ENCODE results near the gene PCNT. TPM values are rescaled to one million over a fixed set of nuclear protein-coding genes. Genes with fewer than 3 reads are reported as not detected.

The PCNT gene
- total and polyA plus RNA-seq, 10 of the 15 experiments (the other 5 are each of a cell fraction or from before 2014, with no cell fraction given): 2.9 to 39.6 (median 20.5) TPM

- H3K27ac ChIP-seq (ENCODE audit: control insufficient read depth, insufficient read depth): no peak overlapping the region
- H2AFZ ChIP-seq (ENCODE audit: control insufficient read depth, low read depth, low read length): no peak overlapping the region
- ChIA-PET CTCF (no interaction called here), RAD21 (ENCODE audit: unreplicated experiment) (no interaction called here), POLR2A (no interaction called here), SMC1A (ENCODE audit: uncharacterized antibody, unreplicated experiment) (no interaction called here)
- FAIRE-seq (no peak), DNase-seq (ENCODE audit: low read depth, low spot score) (no peak), ATAC-seq (no peak)
- in situ Hi-C loops (cut with MboI): no loop called here
- no peaks in the 10 kb centered on the region for H4K20me1 ChIP-seq (ENCODE audit: control insufficient read depth, insufficient read depth)
- no peaks in the 10 kb centered on the region for H3K27me3 ChIP-seq (replicated peaks in 1 of 2; ENCODE audit: control insufficient read depth in 2 of 2, insufficient read depth in 2 of 2, low read length in 1 of 2)
- no peaks in the 10 kb centered on the region for H3K9me3 ChIP-seq (replicated peaks; ENCODE audit: control insufficient read depth, insufficient read depth, low read length)
- H3K9ac ChIP-seq (ENCODE audit: control insufficient read depth, insufficient read depth, low read length): no peak overlapping the region
- peaks cover 16 to 25% of the 10 kb centered on the region in 2 experiments for H3K36me3 ChIP-seq (ENCODE audit: control insufficient read depth in 2 of 2, insufficient read depth in 2 of 2, low read length in 1 of 2)
- no peak overlapping the region for H3K4me2 ChIP-seq (ENCODE audit: control insufficient read depth, insufficient read depth)
- no TSS peak for BruUV-seq (replicated peaks)
- H3K4me1 ChIP-seq (ENCODE audit: control insufficient read depth, insufficient read depth, low read length): peaks cover 13% of the 10 kb centered on the region
- no peaks in the 10 kb centered on the region for H3K79me2 ChIP-seq (ENCODE audit: control insufficient read depth, insufficient read depth, low read length)
- WGBS (ENCODE audit: insufficient coverage, insufficient replicate concordance, low lambda C conversion rate, missing lambda C conversion rate): 98% methylated on average over 16 of the region's 16 CpGs
- no peak overlapping the region for H3K4me3 ChIP-seq
- intact Hi-C loops (cut with micrococcal nuclease; ENCODE audit: unreplicated experiment): no loop called here
- no peak for TF ChIP-seq PML (IDR thresholded peaks at IDR 0.05; ENCODE audit: low read length)
- no peak for TF ChIP-seq MXI1 (IDR thresholded peaks at IDR 0.05; ENCODE audit: low read depth, low read length)
- TF ChIP-seq STAT3 (IDR thresholded peaks at IDR 0.05; ENCODE audit: low read depth, low read length): no peak
- no peak for TF ChIP-seq DPF2 (IDR thresholded peaks at IDR 0.05)
- no peak for TF ChIP-seq JUNB (IDR thresholded peaks at IDR 0.05)
- TF ChIP-seq POLR2A (IDR thresholded peaks at IDR 0.05; ENCODE audit: low read depth, low read length): no peak
- TF ChIP-seq PAX5 (IDR thresholded peaks at IDR 0.05; ENCODE audit: borderline replicate concordance, low read depth, low read length): no peak
- no peak for TF ChIP-seq SMC3 (IDR thresholded peaks at IDR 0.05; ENCODE audit: borderline replicate concordance, low read length)
- no peak for TF ChIP-seq RB1 (IDR thresholded peaks at IDR 0.05; ENCODE audit: borderline replicate concordance)
- no peak for TF ChIP-seq YBX1 (IDR thresholded peaks at IDR 0.05)
- TF ChIP-seq, protein P1, sequence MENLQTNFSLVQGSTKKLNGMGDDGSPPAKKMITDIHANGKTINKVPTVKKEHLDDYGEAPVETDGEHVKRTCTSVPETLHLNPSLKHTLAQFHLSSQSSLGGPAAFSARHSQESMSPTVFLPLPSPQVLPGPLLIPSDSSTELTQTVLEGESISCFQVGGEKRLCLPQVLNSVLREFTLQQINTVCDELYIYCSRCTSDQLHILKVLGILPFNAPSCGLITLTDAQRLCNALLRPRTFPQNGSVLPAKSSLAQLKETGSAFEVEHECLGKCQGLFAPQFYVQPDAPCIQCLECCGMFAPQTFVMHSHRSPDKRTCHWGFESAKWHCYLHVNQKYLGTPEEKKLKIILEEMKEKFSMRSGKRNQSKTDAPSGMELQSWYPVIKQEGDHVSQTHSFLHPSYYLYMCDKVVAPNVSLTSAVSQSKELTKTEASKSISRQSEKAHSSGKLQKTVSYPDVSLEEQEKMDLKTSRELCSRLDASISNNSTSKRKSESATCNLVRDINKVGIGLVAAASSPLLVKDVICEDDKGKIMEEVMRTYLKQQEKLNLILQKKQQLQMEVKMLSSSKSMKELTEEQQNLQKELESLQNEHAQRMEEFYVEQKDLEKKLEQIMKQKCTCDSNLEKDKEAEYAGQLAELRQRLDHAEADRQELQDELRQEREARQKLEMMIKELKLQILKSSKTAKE (IDR thresholded peaks at IDR 0.05; ENCODE audit: low read depth, poor library complexity, severe bottlenecking): no peak
- no peak for TF ChIP-seq NFYA (IDR thresholded peaks at IDR 0.05; ENCODE audit: borderline replicate concordance, low read depth, low read length)
- no peak for TF ChIP-seq MLLT1 (IDR thresholded peaks at IDR 0.05)
- no peak for TF ChIP-seq RAD21 (IDR thresholded peaks at IDR 0.05; ENCODE audit: insufficient read depth, low read depth, low read length)
- TF ChIP-seq RUNX3 (IDR thresholded peaks at IDR 0.05; ENCODE audit: low read length): no peak
- TF ChIP-seq CEBPZ (IDR thresholded peaks at IDR 0.05; ENCODE audit: low read depth, low read length): no peak
- TF ChIP-seq ELK1 (IDR thresholded peaks at IDR 0.05; ENCODE audit: low read depth, low read length): no peak
- TF ChIP-seq FOXM1 (IDR thresholded peaks at IDR 0.05; ENCODE audit: low read depth, low read length): no peak
These were observed 39.7 kb downstream of the PCNT start for GRCh38 chr21:46363698-46364097.
